Measurements from ENCODE around the gene SPRED2.

SPRED2 gene

DNA sequence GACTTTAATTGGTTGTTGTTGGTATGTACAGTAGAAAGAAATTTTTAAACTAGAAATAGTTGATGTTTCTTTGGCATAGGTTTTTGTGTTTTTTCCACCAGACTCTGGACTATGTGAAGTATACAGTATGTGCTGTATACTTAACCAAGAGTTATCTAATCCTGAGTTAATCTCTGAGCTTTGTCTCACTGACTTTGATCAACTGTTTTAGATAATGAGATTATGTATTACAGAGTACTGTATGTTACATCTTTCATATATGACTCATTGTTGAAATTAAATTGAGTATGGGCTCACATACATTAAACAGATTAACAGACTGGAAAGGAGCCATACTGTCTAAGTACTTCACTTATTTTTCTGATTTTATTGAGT is 166.7 kb downstream of the SPRED2 start:
- no peak for DNase-seq

DNA sequence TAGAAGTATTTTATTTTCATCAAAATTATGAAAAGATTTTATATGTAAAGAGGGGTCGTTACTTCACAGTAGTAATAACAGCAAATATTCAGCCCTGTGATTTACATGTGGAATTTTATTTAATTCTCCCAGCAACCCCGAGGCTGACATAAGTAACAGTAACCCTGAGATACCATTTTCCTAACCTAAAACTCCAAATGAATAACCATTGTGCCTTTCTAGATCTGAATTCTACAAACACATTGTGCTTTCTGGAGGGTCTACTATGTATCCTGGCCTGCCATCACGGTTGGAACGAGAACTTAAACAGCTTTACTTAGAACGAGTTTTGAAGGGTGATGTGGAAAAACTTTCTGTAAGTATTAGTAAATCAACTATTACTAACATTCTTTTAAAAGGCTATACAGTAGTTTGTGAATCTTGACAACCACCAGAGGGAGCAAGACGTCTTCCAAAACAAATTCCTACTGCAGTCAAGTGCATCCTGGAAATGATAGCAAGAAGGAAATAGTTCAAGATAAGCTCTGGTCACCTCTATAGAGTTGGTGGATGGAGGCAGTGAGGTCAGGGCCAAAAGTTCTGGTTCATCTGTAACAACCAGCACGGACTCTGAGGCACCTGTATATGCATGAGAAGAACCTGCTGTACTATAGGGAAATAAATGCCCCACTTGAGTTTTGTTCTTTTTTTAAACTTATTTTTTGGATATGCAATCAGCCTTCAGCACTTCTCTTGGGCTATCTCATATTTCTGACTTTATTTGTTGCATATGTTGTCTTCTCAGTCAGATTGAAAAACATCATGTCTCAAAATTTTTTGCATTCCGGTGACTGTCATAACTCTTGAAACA is 167.4 kb downstream of the SPRED2 start:
- DNase-seq: peak; percentile 81

DNA sequence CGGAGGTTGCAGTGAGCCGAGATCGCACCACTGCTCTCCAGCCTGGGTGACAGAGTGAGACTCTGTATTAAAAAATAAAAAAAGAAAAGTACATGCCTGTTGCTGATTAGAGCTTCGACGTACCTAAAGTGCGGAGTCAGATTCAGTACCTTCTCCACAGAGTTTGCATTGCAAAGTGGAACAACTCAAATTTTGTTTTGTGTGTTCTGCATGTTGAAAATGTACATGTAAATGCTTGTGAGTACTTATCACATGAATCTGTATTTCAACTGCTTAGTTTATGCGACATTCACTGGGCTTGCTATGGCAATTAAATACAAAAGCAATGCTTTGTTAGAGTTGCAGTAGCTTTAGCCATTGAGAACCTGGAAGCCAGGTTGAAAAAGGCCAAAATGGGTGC is 168.4 kb downstream of the SPRED2 start:
- no peak for DNase-seq

DNA sequence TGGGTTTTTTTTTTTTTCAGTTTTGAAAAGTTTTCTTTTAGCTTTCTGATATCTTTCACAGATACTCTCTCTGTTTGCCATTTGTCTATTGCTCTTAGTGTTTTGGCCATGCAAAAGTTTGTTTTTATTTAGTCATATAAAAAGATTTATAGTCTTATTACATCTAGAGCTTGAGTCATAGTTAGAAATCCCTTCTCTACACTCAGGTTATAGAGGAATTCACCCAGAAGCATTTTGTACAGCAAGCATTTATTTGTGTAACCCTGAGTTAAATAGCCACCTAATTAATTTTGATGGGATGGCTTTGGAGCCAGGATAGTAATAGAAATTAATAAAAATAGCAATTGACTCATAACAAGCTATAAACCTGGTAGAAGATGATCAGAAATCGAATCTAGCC is 169.1 kb downstream of the SPRED2 start:
- no peak for DNase-seq

DNA sequence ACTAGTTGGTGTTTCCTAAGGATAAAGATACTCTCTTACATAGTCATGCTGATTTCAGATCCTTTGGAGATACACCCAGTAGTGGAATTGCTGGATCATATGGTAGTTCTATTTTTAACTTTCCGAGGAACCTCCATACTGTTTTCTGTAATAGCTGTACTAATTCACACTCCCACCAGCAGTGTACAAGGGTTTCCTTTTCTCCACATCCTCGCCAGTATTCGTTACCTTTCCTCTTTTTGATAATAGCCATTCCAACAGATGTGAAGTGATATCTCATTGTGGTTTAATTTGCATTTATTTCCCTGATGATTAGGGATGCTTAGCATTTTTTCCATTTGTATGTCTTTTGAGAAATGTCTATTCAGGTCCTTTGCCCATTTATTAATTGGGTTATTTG is 170.7 kb downstream of the SPRED2 start:
- no peak for DNase-seq

Measured in NCI-H510A treated with DMSO at 0.1 percent for 48 hours (cell line).